Measurements from ENCODE around the gene SLC35E3. TPM values are rescaled to one million over a fixed set of nuclear protein-coding genes. Genes with fewer than 3 reads are reported as not detected.
A peak's percentile ranks its signal among the peaks of the same experiment; 100 is the strongest.

SLC35E3 gene
- polyA plus RNA-seq, 1 of the 3 experiments (the other 2 are of a cell fraction), result 5.7 TPM

DNA sequence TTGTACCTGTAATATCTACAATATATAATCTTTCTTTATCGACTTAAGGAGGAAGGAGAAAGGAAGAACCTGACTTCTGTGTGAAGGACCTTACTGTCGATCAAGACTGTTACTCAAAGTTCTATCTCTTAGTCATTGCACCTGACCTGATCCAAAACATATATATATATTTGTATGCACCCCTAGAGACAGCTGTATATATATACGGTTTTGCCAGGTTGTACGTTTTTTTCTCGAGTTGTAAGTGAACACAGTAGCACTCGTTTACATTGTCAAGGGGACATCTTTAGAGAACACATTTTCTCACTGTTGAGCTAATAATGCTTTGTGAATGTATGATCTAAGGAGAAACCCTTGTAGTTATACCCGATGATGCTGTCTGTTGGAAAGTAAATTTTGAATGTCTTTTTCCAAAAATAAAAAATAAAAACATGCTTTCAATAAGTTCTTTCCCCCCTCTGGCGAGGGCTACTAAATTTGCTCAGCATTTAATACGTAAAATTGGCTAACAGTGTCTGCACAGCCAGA is 536 bp upstream of the SLC35E3 start:
- WGBS (ENCODE audit: low lambda C conversion rate), result 46% methylated on average over 9 of the region's 9 CpGs
- CTCF ChIA-PET, result interaction anchor here (1.2 kb wide), 1 partner anchor 64 kb away, joined by 3 read pairs; no protein-coding TSS in a partner anchor
- TF ChIP-seq FOXM1 (IDR thresholded peaks at IDR 0.05; ENCODE audit: low read depth), result no peak
- no peak for TF ChIP-seq TEAD4 (IDR thresholded peaks at IDR 0.05; ENCODE audit: borderline replicate concordance, insufficient read depth)
- no peak for TF ChIP-seq RCOR1 (IDR thresholded peaks at IDR 0.05; ENCODE audit: low read length)
- no peak for TF ChIP-seq JUND (IDR thresholded peaks at IDR 0.05)
- no peak for TF ChIP-seq FOXJ3 (CRISPR knock-in tag; IDR thresholded peaks at IDR 0.05)
- no peak for TF ChIP-seq MEF2A (IDR thresholded peaks at IDR 0.05; ENCODE audit: borderline replicate concordance, low read depth)
- no peak for TF ChIP-seq TAF1 (IDR thresholded peaks at IDR 0.05; ENCODE audit: borderline replicate concordance, low read depth, low read length)
- no peak for TF ChIP-seq RXRA (IDR thresholded peaks at IDR 0.05; ENCODE audit: borderline replicate concordance, low read depth)
- TF ChIP-seq NRF1 (IDR thresholded peaks at IDR 0.05; ENCODE audit: low read depth, low read length), result no peak
- H3K36me3 ChIP-seq (replicated peaks in 1 of 2; ENCODE audit: control insufficient read depth in 1 of 2, insufficient read depth in 2 of 2, low read length in 1 of 2), result peaks cover 9 to 25% of the 10 kb centered on the region in 2 experiments
- H3K9ac ChIP-seq, result peak overlapping the region; percentile 75; the same call in 1 of the 2 replicates
- POLR2A ChIA-PET, result interaction anchor here (1.3 to 2.5 kb wide), 2 partner anchors 26 to 63 kb away, joined by 4 to 21 read pairs; partner anchors contain the start of gene MDM2
- peak overlapping the region; percentile 99 for H2AFZ ChIP-seq (ENCODE audit: low read depth)
- H3K4me3 ChIP-seq (ENCODE audit: low read depth in 2 of 2, low read length in 1 of 2), result peak overlapping the region; percentile 73 to 92
- H3K79me2 ChIP-seq (ENCODE audit: insufficient read depth), result peaks cover 25% of the 10 kb centered on the region
- peak overlapping the region; percentile 75 for H3K4me2 ChIP-seq
- peak overlapping the region; percentile 66 to 91; a peak in 3 of 4 replicates for H3K27ac ChIP-seq (ENCODE audit: low read depth in 2 of 2, low read length in 1 of 2)
- no peaks in the 10 kb centered on the region for H3K9me2 ChIP-seq
- H3F3A ChIP-seq (replicated peaks; ENCODE audit: insufficient read depth), result peaks cover 20% of the 10 kb centered on the region
- no peaks in the 10 kb centered on the region for H3K27me3 ChIP-seq (ENCODE audit: insufficient read depth)
- H3K9me3 ChIP-seq, result no peaks in the 10 kb centered on the region
- H3K4me1 ChIP-seq (ENCODE audit: control insufficient read depth in 1 of 2, insufficient read depth in 2 of 2, low read depth in 1 of 2, low read length in 1 of 2), result peaks cover 6 to 12% of the 10 kb centered on the region in 2 experiments; a peak in 3 of 4 replicates
- DNase-seq, result no peak
- H4K20me1 ChIP-seq (ENCODE audit: insufficient read depth), result no peaks in the 10 kb centered on the region

- TF ChIP-seq GABPA (IDR thresholded peaks at IDR 0.05; ENCODE audit: low read depth) (no peak), ZBTB33 (IDR thresholded peaks at IDR 0.05; ENCODE audit: borderline replicate concordance, low read depth) (no peak), SIN3A (IDR thresholded peaks at IDR 0.05; ENCODE audit: borderline replicate concordance, low read depth, low read length) (peak; percentile 96), TAF1 (IDR thresholded peaks at IDR 0.05; ENCODE audit: borderline replicate concordance, low read depth, low read length) (0 out of 2 replicates have a peak, but pooled peaks have one; percentile 22), FOSL2 (IDR thresholded peaks at IDR 0.05; ENCODE audit: borderline replicate concordance, low read depth) (peak; percentile 66; the same call in 1 of the 2 replicates), GATA2 (CRISPR knock-in tag; IDR thresholded peaks at IDR 0.05) (0 out of 2 replicates have a peak, but pooled peaks have one; percentile 28), EZH2phosphoT487 (IDR thresholded peaks at IDR 0.05; ENCODE audit: borderline replicate concordance, low read depth) (no peak), MXI1 (IDR thresholded peaks at IDR 0.05; ENCODE audit: low read depth, low read length) (peak; percentile 82; the same call in 1 of the 2 replicates)
- TF ChIP-seq, protein P1, sequence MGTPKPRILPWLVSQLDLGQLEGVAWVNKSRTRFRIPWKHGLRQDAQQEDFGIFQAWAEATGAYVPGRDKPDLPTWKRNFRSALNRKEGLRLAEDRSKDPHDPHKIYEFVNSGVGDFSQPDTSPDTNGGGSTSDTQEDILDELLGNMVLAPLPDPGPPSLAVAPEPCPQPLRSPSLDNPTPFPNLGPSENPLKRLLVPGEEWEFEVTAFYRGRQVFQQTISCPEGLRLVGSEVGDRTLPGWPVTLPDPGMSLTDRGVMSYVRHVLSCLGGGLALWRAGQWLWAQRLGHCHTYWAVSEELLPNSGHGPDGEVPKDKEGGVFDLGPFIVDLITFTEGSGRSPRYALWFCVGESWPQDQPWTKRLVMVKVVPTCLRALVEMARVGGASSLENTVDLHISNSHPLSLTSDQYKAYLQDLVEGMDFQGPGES (IDR thresholded peaks at IDR 0.05; ENCODE audit: low read depth, low read length), result no peak
- TF ChIP-seq, protein P2, sequence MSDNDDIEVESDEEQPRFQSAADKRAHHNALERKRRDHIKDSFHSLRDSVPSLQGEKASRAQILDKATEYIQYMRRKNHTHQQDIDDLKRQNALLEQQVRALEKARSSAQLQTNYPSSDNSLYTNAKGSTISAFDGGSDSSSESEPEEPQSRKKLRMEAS (IDR thresholded peaks at IDR 0.05; ENCODE audit: low read depth), result peak; percentile 40
- H3K27ac ChIP-seq (ENCODE audit: low read depth in 2 of 2, low read length in 1 of 2), result peak overlapping the region; percentile 66 to 91
- CTCF ChIA-PET, result interaction anchor here (1.2 kb wide), 1 partner anchor 62 kb away, joined by 3 read pairs; no protein-coding TSS in a partner anchor
- peak overlapping the region; percentile 75 for H3K4me2 ChIP-seq
- H3K9me3 ChIP-seq, result no peaks in the 10 kb centered on the region
- H3K4me1 ChIP-seq (ENCODE audit: control insufficient read depth in 1 of 2, insufficient read depth in 2 of 2, low read depth in 1 of 2, low read length in 1 of 2), result peaks cover 4 to 12% of the 10 kb centered on the region in 2 experiments; a peak in 3 of 4 replicates
- WGBS (ENCODE audit: low lambda C conversion rate), result under 1% methylated on average over 14 of the region's 15 CpGs
- H3K9ac ChIP-seq, result peak overlapping the region; percentile 75
- DNase-seq, result peak; percentile 68
- no peaks in the 10 kb centered on the region for H4K20me1 ChIP-seq (ENCODE audit: insufficient read depth)
- H3K79me2 ChIP-seq (ENCODE audit: insufficient read depth), result peaks cover 25% of the 10 kb centered on the region
- POLR2A ChIA-PET, result interaction anchor here (0.6 to 2.5 kb wide), 4 partner anchors 15 to 160 kb away, joined by 3 to 21 read pairs (median 4); partner anchors contain the start of gene MDM2
- no peaks in the 10 kb centered on the region for H3K9me2 ChIP-seq
- peaks cover 7 to 20% of the 10 kb centered on the region in 2 experiments for H3K36me3 ChIP-seq (replicated peaks in 1 of 2; ENCODE audit: control insufficient read depth in 1 of 2, insufficient read depth in 2 of 2, low read length in 1 of 2)
- no peaks in the 10 kb centered on the region for H3K27me3 ChIP-seq (ENCODE audit: insufficient read depth)
- H3K4me3 ChIP-seq (ENCODE audit: low read depth in 2 of 2, low read length in 1 of 2), result peak overlapping the region; percentile 73 to 92
- H3F3A ChIP-seq (replicated peaks; ENCODE audit: insufficient read depth), result peaks cover 18% of the 10 kb centered on the region
- peak overlapping the region; percentile 99 for H2AFZ ChIP-seq (ENCODE audit: low read depth)
Measured at GRCh38 chr12:68746572-68747180, 700 bp downstream of the SLC35E3 start.
